H1 (cell line): ENCODE measurements around the gene GDPD4. TPM values are rescaled to one million over a fixed set of nuclear protein-coding genes. Genes with fewer than 3 reads are reported as not detected.

Experiments
- BCL11A ChIP-seq, 2 experiments: IDR thresholded peaks; one replicate each; pipeline ENCODE4 v1.6.1; 2011; ENCODE audit warnings: low read depth in 2 of 2, low read length in 2 of 2, mild to moderate bottlenecking in 2 of 2
- CHD7 ChIP-seq: fragments of 300-600 bp; sonication (generic); IDR thresholded peaks from 2 replicates; pipeline ENCODE4 v1.7.1; 2012; ENCODE audit warnings: low read length, moderate library complexity, mild to moderate bottlenecking, inconsistent platforms; ENCODE audit not compliant: insufficient replicate concordance
- KDM4A ChIP-seq: IDR thresholded peaks from one replicate; pipeline ENCODE4 v1.7.1; 2012; ENCODE audit warnings: low read depth, mild to moderate bottlenecking, moderate library complexity, low read length, inconsistent platforms; ENCODE audit not compliant: severe bottlenecking
- SIN3A ChIP-seq, 2 experiments: IDR thresholded peaks in 1 of 2; conservative IDR thresholded peaks in 1 of 2; 2 replicates each; pipeline ENCODE4 v1.6.1; 2011 to 2012; ENCODE audit warnings: low read length in 2 of 2, improper control_type of control experiment in 1 of 2, low read depth in 1 of 2, mild to moderate bottlenecking in 1 of 2
- SIRT6 ChIP-seq: IDR thresholded peaks from one replicate; pipeline ENCODE4 v1.7.1; 2012; ENCODE audit warnings: low read length, inconsistent platforms
- YY1 ChIP-seq: IDR thresholded peaks from 2 replicates; pipeline ENCODE4 v1.6.1; 2011; ENCODE audit warnings: low read depth, mild to moderate bottlenecking, low read length
- polyA plus RNA-seq, 7 experiments: library from polyadenylated mRNA; depleted of rRNA in 3 of 7; stranded (reverse) in 5 of 7; unstranded in 2 of 7; fragments of >200 nt in 5 of 7; fragments of 200-250 nt in 2 of 7; gene quantifications; 1 replicate in 5 of 7; 2 replicates in 1 of 7; 4 replicates in 1 of 7; pipeline versions ENCODE4 v1.2.1 to v1.2.3, GENCODE V29; 2011 to 2013; ENCODE audit warnings: missing spikeins in 2 of 7, mixed read lengths in 2 of 7
- total RNA-seq: library from RNA; stranded (reverse); fragmentation: NEBNext Ultra II Directional; extraction: Animal tissue kit (Norgen Biotek cat#: 25700); gene quantifications from 2 replicates; pipeline ENCODE4 v1.2.1, GENCODE V29; 2021

GDPD4 gene
- total and polyA plus RNA-seq, 2 of the 8 experiments (the other 6 are each of a cell fraction or from before 2014, with no cell fraction given): not detected

GRCh38 chr11:77209663-77210062 is 91.8 kb downstream of the GDPD4 start (continued):
- TF ChIP-seq CHD7: no peak
- no peak for TF ChIP-seq SIN3A (conservative IDR thresholded peaks at IDR 0.05 in 1 of 2, IDR thresholded peaks at IDR 0.05 in 1 of 2; ENCODE audit: low read depth in 1 of 2, low read length in 2 of 2)
- TF ChIP-seq SIRT6: no peak
- no peak for TF ChIP-seq BCL11A (IDR thresholded peaks at IDR 0.05; ENCODE audit: low read depth in 2 of 2, low read length in 2 of 2)
- no peak for TF ChIP-seq YY1
- no peak for TF ChIP-seq KDM4A
